HepG2 (cell line): ENCODE results near the gene AP2A2. TPM values are rescaled to one million over a fixed set of nuclear protein-coding genes. Genes with fewer than 3 reads are reported as not detected.

Source experiments
- ELF1 ChIP-seq: sonication (generic); formaldehyde crosslinking; IDR thresholded peaks from 2 replicates; pipeline ENCODE4 v1.4.0; 2020; ENCODE audit warnings: missing genetic modification reagents
- FOSL2 ChIP-seq: sonication (generic); formaldehyde crosslinking; IDR thresholded peaks from 2 replicates; pipeline ENCODE4 v1.4.0; 2020; ENCODE audit warnings: missing genetic modification reagents
- HOXA5 ChIP-seq: sonication (generic); formaldehyde crosslinking; IDR thresholded peaks from 2 replicates; pipeline ENCODE4 v1.4.0; 2020; ENCODE audit warnings: missing genetic modification reagents
- KDM2A ChIP-seq: sonication (generic); formaldehyde crosslinking; IDR thresholded peaks from 2 replicates; pipeline ENCODE4 v1.4.0; 2020; ENCODE audit warnings: low read depth, missing genetic modification reagents, borderline replicate concordance
- MYC ChIP-seq: sonication (generic); formaldehyde crosslinking; IDR thresholded peaks from 2 replicates; pipeline ENCODE4 v1.9.0; 2021; ENCODE audit warnings: missing genetic modification reagents, borderline replicate concordance
- SMC3 ChIP-seq: IDR thresholded peaks from 2 replicates; pipeline ENCODE4 v1.6.1; 2011; ENCODE audit warnings: low read length, improper control_type of control experiment
- SP1 ChIP-seq, 2 experiments: fragments of 450-650 bp in 1 of 2; sonication (generic) in 1 of 2; formaldehyde crosslinking in 1 of 2; IDR thresholded peaks; 2 replicates each; pipeline versions ENCODE4 v1.4.0 to v1.6.1; 2016 to 2020; ENCODE audit warnings: missing genetic modification reagents in 1 of 2
- THYN1 ChIP-seq: sonication (generic); formaldehyde crosslinking; IDR thresholded peaks from 2 replicates; pipeline ENCODE4 v1.8.1; 2023; ENCODE audit warnings: low read depth, mild to moderate bottlenecking, moderate library complexity, missing genetic modification reagents, borderline replicate concordance
- ZGPAT ChIP-seq: IDR thresholded peaks from 2 replicates; pipeline ENCODE4 v1.6.1; 2016; ENCODE audit warnings: mild to moderate bottlenecking
- ZNF281 ChIP-seq: sonication (generic); formaldehyde crosslinking; IDR thresholded peaks from 2 replicates; pipeline ENCODE4 v1.4.0; 2020; ENCODE audit warnings: missing genetic modification reagents, borderline replicate concordance
- ZNF619 ChIP-seq: sonication (generic); formaldehyde crosslinking; IDR thresholded peaks from 2 replicates; pipeline ENCODE4 v1.4.0; 2020; ENCODE audit warnings: mild to moderate bottlenecking, missing genetic modification reagents
- ZNF841 ChIP-seq: sonication (generic); formaldehyde crosslinking; IDR thresholded peaks from 2 replicates; pipeline ENCODE4 v1.8.1; 2023; ENCODE audit warnings: missing genetic modification reagents, borderline replicate concordance
- polyA plus RNA-seq, 8 experiments: library from polyadenylated mRNA; depleted of rRNA in 3 of 8; stranded (reverse) in 7 of 8; unstranded in 1 of 8; fragments of >200 nt; fragmentation: Illumina TruSeq in 4 of 8; extraction: Trizol in 4 of 8; gene quantifications; 2 replicates each; pipeline versions ENCODE4 v1.2.1 to v1.2.3, GENCODE V29; 2011 to 2016; ENCODE audit warnings: low read depth in 4 of 8, missing spikeins in 1 of 8, mixed read lengths in 1 of 8; ENCODE audit not compliant: insufficient read depth in 1 of 8
- total RNA-seq, 5 experiments: library from RNA; depleted of rRNA; stranded (reverse); fragments of >200 nt; fragmentation: Illumina TruSeq; extraction: Trizol; gene quantifications; 2 replicates each; pipeline ENCODE4 v1.2.3, GENCODE V29; 2016; ENCODE audit warnings: low read depth in 1 of 5
- TF ChIP-seq, protein P1 (sequence below): sonication (generic); formaldehyde crosslinking; IDR thresholded peaks from 2 replicates; pipeline ENCODE4; 2020; ENCODE audit warnings: missing genetic modification reagents, mild to moderate bottlenecking, borderline replicate concordance
- TF ChIP-seq, protein P2 (sequence below): sonication (generic); formaldehyde crosslinking; IDR thresholded peaks from 2 replicates; pipeline ENCODE4 v1.4.0; 2020; ENCODE audit warnings: missing genetic modification reagents, borderline replicate concordance

Gene AP2A2
- total and polyA plus RNA-seq, 2 of the 13 experiments (the other 11 are each of a cell fraction or from before 2014, with no cell fraction given), result 25.7 to 75.7 TPM

DNA sequence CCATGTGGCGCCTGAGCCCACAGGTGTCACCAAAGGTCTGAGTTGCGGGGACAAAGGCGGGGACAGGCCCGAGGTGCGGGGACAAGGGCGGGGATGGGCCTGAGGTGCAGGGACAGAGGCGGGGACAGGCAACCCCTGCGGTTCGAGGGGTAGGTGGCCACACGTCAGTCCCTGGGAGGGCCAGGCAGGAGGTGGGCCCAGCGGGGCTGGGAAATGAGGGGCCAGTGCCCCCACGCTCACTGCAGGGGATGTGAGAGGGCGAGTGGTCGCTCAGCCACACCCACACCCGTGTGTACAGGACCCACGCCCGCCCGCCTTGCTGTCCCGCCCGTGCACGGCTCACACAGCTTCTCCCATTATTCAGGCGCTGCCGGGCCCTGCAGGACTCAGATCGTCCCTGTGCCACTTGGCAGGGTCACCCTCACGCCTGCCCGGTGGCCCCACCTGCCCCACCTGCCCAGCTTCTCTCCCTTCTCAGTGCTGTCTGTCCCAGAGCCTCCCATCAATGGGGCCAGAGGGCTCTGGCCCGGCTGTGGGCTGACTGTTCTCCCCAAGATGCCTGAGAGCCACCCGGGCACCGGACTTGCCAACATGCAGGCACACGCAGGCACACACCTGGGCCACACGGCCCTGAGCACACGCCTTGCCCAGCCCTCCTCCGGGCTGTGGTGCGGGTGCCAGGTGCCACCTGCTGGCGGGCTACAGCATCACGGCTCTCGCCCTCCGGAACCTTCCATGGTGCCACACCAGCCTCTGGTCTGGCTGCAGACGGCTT is 125.1 kb downstream of the AP2A2 start (continued):
- TF ChIP-seq ZNF281 (CRISPR knock-in tag), result no peak
- no peak for TF ChIP-seq SP1 (IDR thresholded peaks at IDR 0.05)
- TF ChIP-seq SP1 (CRISPR knock-in tag; IDR thresholded peaks at IDR 0.05), result peak; percentile 29; the same call in 1 of the 2 replicates
- TF ChIP-seq THYN1 (CRISPR knock-in tag), result no peak
- peak; percentile 18; the same call in 1 of the 2 replicates for TF ChIP-seq ELF1 (CRISPR knock-in tag)
- peak; percentile 35; the same call in 1 of the 2 replicates for TF ChIP-seq FOSL2
- 0 out of 2 replicates have a peak, but pooled peaks have one; percentile 43 for TF ChIP-seq HOXA5 (CRISPR knock-in tag)
- TF ChIP-seq, protein P1, sequence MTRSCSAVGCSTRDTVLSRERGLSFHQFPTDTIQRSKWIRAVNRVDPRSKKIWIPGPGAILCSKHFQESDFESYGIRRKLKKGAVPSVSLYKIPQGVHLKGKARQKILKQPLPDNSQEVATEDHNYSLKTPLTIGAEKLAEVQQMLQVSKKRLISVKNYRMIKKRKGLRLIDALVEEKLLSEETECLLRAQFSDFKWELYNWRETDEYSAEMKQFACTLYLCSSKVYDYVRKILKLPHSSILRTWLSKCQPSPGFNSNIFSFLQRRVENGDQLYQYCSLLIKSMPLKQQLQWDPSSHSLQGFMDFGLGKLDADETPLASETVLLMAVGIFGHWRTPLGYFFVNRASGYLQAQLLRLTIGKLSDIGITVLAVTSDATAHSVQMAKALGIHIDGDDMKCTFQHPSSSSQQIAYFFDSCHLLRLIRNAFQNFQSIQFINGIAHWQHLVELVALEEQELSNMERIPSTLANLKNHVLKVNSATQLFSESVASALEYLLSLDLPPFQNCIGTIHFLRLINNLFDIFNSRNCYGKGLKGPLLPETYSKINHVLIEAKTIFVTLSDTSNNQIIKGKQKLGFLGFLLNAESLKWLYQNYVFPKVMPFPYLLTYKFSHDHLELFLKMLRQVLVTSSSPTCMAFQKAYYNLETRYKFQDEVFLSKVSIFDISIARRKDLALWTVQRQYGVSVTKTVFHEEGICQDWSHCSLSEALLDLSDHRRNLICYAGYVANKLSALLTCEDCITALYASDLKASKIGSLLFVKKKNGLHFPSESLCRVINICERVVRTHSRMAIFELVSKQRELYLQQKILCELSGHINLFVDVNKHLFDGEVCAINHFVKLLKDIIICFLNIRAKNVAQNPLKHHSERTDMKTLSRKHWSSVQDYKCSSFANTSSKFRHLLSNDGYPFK (CRISPR knock-in tag), result peak; percentile 15; the same call in 1 of the 2 replicates
- peak; percentile 47; the same call in 1 of the 2 replicates for TF ChIP-seq MYC (CRISPR knock-in tag)
- TF ChIP-seq, protein P2, sequence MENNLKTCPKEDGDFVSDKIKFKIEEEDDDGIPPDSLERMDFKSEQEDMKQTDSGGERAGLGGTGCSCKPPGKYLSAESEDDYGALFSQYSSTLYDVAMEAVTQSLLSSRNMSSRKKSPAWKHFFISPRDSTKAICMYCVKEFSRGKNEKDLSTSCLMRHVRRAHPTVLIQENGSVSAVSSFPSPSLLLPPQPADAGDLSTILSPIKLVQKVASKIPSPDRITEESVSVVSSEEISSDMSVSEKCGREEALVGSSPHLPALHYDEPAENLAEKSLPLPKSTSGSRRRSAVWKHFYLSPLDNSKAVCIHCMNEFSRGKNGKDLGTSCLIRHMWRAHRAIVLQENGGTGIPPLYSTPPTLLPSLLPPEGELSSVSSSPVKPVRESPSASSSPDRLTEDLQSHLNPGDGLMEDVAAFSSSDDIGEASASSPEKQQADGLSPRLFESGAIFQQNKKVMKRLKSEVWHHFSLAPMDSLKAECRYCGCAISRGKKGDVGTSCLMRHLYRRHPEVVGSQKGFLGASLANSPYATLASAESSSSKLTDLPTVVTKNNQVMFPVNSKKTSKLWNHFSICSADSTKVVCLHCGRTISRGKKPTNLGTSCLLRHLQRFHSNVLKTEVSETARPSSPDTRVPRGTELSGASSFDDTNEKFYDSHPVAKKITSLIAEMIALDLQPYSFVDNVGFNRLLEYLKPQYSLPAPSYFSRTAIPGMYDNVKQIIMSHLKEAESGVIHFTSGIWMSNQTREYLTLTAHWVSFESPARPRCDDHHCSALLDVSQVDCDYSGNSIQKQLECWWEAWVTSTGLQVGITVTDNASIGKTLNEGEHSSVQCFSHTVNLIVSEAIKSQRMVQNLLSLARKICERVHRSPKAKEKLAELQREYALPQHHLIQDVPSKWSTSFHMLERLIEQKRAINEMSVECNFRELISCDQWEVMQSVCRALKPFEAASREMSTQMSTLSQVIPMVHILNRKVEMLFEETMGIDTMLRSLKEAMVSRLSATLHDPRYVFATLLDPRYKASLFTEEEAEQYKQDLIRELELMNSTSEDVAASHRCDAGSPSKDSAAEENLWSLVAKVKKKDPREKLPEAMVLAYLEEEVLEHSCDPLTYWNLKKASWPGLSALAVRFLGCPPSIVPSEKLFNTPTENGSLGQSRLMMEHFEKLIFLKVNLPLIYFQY (CRISPR knock-in tag), result peak; percentile 50; the same call in 1 of the 2 replicates
- peak; percentile 73; the same call in 1 of the 2 replicates for TF ChIP-seq ZNF619 (CRISPR knock-in tag)
- peak; percentile 84 for TF ChIP-seq KDM2A (CRISPR knock-in tag)
- peak; percentile 51; the same call in 1 of the 2 replicates for TF ChIP-seq SMC3
- TF ChIP-seq ZNF841 (CRISPR knock-in tag), result no peak
- peak; percentile 47; the same call in 1 of the 2 replicates for TF ChIP-seq ZGPAT (CRISPR knock-in tag)
